ENCODE results near the gene MAGI3.

- TF ChIP-seq CTCF (conservative IDR thresholded peaks at IDR 0.05; ENCODE audit: low read depth, low read length), result no peak
- no peak for TF ChIP-seq EZH2 (IDR thresholded peaks at IDR 0.05; ENCODE audit: low read length, unreplicated experiment)
- no peak for TF ChIP-seq EZH2phosphoT487 (IDR thresholded peaks at IDR 0.05; ENCODE audit: borderline replicate concordance, low read length)
Measured at GRCh38 chr1:113714606-113715269, 324.4 kb downstream of the MAGI3 start.

All from PC-3 (cell line).